ENCODE results near the gene CARS2.

DNA sequence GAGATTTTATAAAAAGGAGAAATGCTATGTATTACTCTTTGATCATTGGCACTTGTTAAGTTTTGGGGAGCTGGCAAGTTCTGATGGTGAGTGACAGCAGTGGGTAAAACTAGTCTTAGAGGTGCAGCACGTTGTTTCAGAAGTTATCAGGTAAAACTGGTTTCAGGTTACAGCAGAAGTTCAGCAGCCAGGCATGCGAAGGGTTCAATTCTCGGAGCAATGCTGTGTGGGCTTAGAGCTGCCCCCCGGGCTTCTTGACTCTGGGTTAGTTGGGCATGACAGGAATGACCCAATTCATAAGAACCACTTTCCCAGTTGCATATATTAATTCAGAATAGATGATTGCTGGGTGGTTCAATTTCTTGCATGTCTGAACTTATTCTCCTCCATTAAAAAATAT is 42.4 kb upstream of the CARS2 start:
- TF ChIP-seq POLR2AphosphoS5 (IDR thresholded peaks at IDR 0.05; ENCODE audit: low read depth, low read length) (no peak), POLR2A (IDR thresholded peaks at IDR 0.05; ENCODE audit: low read depth, low read length) (no peak)
